IMR-90 (cell line): Measurements from ENCODE around the gene EGF.

ENCODE experiments used
- CEBPB ChIP-seq: IDR thresholded peaks from 2 replicates; pipeline ENCODE4 v1.6.1; 2012; ENCODE audit warnings: low read depth, low read length, improper control_type of control experiment
- MXI1 ChIP-seq: IDR thresholded peaks from 2 replicates; pipeline ENCODE4 v1.6.1; 2012; ENCODE audit warnings: low read depth, mild to moderate bottlenecking, low read length, moderate library complexity, borderline replicate concordance
- POLR2A ChIP-seq: IDR thresholded peaks from 2 replicates; pipeline ENCODE4 v1.6.1; 2012; ENCODE audit warnings: mild to moderate bottlenecking, low read depth, low read length
- TF ChIP-seq, protein P1 (sequence below): conservative IDR thresholded peaks from 2 replicates; pipeline ENCODE4 v1.5.1; 2012; ENCODE audit warnings: mild to moderate bottlenecking, low read depth, low read length, improper control_type of control experiment

DNA sequence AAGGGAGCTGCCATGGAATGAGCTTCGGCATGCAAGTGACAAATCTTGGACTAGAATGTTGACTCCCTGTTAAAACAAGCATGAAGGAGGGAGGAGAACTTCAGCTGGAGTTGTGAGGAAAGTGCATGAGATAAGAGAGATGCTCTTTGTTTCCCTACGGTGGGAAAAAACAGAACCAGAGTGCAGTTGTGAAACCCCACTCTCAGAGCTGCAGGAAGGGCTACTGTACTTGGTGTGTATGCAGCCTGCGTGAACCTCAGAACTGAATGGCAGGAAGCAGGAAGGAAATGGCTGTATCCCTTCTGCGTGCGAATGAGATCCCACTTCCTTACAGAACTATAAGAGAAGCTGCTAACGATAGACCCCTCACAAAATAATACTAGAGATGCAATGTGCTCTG is 57.2 kb downstream of the EGF start:
- no peak for TF ChIP-seq CEBPB
- TF ChIP-seq POLR2A: no peak
- TF ChIP-seq, protein P1, sequence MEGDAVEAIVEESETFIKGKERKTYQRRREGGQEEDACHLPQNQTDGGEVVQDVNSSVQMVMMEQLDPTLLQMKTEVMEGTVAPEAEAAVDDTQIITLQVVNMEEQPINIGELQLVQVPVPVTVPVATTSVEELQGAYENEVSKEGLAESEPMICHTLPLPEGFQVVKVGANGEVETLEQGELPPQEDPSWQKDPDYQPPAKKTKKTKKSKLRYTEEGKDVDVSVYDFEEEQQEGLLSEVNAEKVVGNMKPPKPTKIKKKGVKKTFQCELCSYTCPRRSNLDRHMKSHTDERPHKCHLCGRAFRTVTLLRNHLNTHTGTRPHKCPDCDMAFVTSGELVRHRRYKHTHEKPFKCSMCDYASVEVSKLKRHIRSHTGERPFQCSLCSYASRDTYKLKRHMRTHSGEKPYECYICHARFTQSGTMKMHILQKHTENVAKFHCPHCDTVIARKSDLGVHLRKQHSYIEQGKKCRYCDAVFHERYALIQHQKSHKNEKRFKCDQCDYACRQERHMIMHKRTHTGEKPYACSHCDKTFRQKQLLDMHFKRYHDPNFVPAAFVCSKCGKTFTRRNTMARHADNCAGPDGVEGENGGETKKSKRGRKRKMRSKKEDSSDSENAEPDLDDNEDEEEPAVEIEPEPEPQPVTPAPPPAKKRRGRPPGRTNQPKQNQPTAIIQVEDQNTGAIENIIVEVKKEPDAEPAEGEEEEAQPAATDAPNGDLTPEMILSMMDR: no peak
- no peak for TF ChIP-seq MXI1
